LNCAP (cell line): ENCODE data around the gene METTL23.

Source experiments
- CTCF ChIP-seq: fragments of 450-650 bp; IDR thresholded peaks from 2 replicates; pipeline ENCODE4 v1.5.1; 2017; ENCODE audit warnings: mild to moderate bottlenecking

METTL23 gene

GRCh38 chr17:76700270-76700616 lies 26.4 kb upstream of the METTL23 start:
- TF ChIP-seq CTCF, result no peak

GRCh38 chr17:76700617-76701470 lies 25.8 kb upstream of the METTL23 start:
- no peak for TF ChIP-seq CTCF

- no peak for TF ChIP-seq CTCF
Observed at GRCh38 chr17:76701471-76701967, 25.1 kb upstream of the METTL23 start.

GRCh38 chr17:76702076-76702475 lies 24.6 kb upstream of the METTL23 start:
- TF ChIP-seq CTCF, result no peak

- no peak for TF ChIP-seq CTCF
Observed at GRCh38 chr17:76702941-76703637, 23.6 kb upstream of the METTL23 start.

GRCh38 chr17:76704805-76705204 lies 21.8 kb upstream of the METTL23 start:
- no peak for TF ChIP-seq CTCF

- TF ChIP-seq CTCF, result no peak
Observed at GRCh38 chr17:76706817-76707216, 19.8 kb upstream of the METTL23 start.
